ENCODE results near the gene TUBGCP5. TPM values are rescaled to one million over a fixed set of nuclear protein-coding genes. Genes with fewer than 3 reads are reported as not detected.

The TUBGCP5 gene
- total and polyA plus RNA-seq, 2 of the 4 experiments (the other 2 are of a cell fraction) = 13.0 to 19.4 TPM

DNA sequence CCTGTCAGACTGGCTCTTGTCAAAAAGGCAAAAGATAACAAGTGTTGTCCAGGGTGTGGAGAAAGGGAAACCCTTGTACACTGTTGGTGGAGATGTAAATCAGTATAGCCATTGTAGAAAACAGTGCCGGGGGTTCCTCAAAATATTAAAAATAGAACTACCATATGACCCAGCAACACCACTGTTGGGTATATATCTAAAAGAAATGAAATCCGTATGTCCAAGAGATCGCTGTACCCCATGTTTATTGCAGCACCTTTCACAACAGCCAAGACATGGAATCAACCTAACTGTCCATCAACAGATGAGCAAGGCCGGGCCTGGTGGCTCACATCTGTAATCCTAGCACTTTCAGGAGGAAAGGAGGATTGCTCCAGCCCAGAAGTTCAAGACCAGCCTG lies 65.4 kb downstream of the TUBGCP5 start:
- Histone ChIP-seq H3K27me3 (ENCODE audit: control insufficient read depth, insufficient read depth, low read length) (no peaks in the 10 kb centered on the region), H3K9me3 (ENCODE audit: control insufficient read depth, insufficient read depth, low read length) (no peaks in the 10 kb centered on the region), H3K4ac (ENCODE audit: low read depth, low read length) (no peak overlapping the region), H2AK5ac (ENCODE audit: low read depth, low read length) (no peak overlapping the region), H2BK15ac (ENCODE audit: low read depth, low read length) (no peak overlapping the region), H2AFZ (replicated peaks; ENCODE audit: low read length, poor library complexity) (no peak overlapping the region), H3K4me1 (ENCODE audit: control insufficient read depth, insufficient read depth, low read length) (peaks cover 4% of the 10 kb centered on the region), H3K36me3 (ENCODE audit: control insufficient read depth, insufficient read depth, low read length) (no peaks in the 10 kb centered on the region), H3K27ac (ENCODE audit: insufficient read depth, low read length) (no peak overlapping the region), H3K4me3 (ENCODE audit: insufficient read depth, low read depth, low read length) (no peak overlapping the region), H3K9ac (ENCODE audit: low read depth, low read length) (no peak overlapping the region), H3K56ac (ENCODE audit: extremely low read depth, insufficient read depth, low read length) (no peak overlapping the region), H2BK5ac (ENCODE audit: low read depth, low read length, poor library complexity, severe bottlenecking) (no peak overlapping the region), H4K91ac (ENCODE audit: insufficient read depth, low read depth, low read length) (no peak overlapping the region), H3K79me1 (ENCODE audit: low read depth in 1 of 2, low read length in 2 of 2) (peaks cover 8 to 46% of the 10 kb centered on the region in 2 experiments; a peak in 3 of 4 replicates), H2BK120ac (ENCODE audit: low read depth, low read length) (no peak overlapping the region), H3K9me1 (ENCODE audit: insufficient read depth, low read length) (peaks cover 8% of the 10 kb centered on the region), H2AK9ac (replicated peaks; ENCODE audit: low read depth, low read length, poor library complexity) (no peak overlapping the region), H3K4me2 (ENCODE audit: low read depth, low read length) (no peak overlapping the region), H3K14ac (replicated peaks; ENCODE audit: low read depth, low read length) (no peak overlapping the region), H4K5ac (ENCODE audit: low read depth, low read length) (no peak overlapping the region), H3K18ac (ENCODE audit: low read depth, low read length) (no peak overlapping the region), H4K8ac (ENCODE audit: low read depth in 2 of 2, low read length in 2 of 2) (no peak overlapping the region), H2BK20ac (ENCODE audit: low read depth, low read length) (no peak overlapping the region), H4K20me1 (ENCODE audit: insufficient read depth, low read length) (peaks cover 84% of the 10 kb centered on the region), H3K23ac (ENCODE audit: low read depth, low read length) (no peak overlapping the region)
- WGBS, 2 experiments (ENCODE audit: extremely low coverage in 2 of 2, insufficient read length in 1 of 2) = no CpG with 5 or more reads among the region's 4 CpGs
- no TSS peak for BruUV-seq (replicated peaks)
- intact Hi-C loops (cut with micrococcal nuclease) (no loop called here), dilution Hi-C loops (cut with HindIII; ENCODE audit: low sequenced_read_pairs, unreplicated experiment) (no loop called here), in situ Hi-C loops (cut with MboI; ENCODE audit: low sequenced_read_pairs) (no loop called here)
- ATAC-seq (ENCODE audit: low read depth) = no peak
- CTCF ChIA-PET = no interaction called here
- POLR2A ChIA-PET (ENCODE audit: unreplicated experiment) = no interaction called here
- DNase-seq = no peak
- TF ChIP-seq CHD1 (IDR thresholded peaks at IDR 0.05; ENCODE audit: low read depth, low read length) (no peak), FOS (IDR thresholded peaks at IDR 0.05; ENCODE audit: low read depth, low read length) (no peak), RCOR1 (IDR thresholded peaks at IDR 0.05; ENCODE audit: insufficient replicate concordance, low read length) (no peak), MAZ (IDR thresholded peaks at IDR 0.05; ENCODE audit: borderline replicate concordance, low read depth, low read length) (no peak), CEBPB (IDR thresholded peaks at IDR 0.05; ENCODE audit: low read depth, low read length) (no peak), RFX5 (IDR thresholded peaks at IDR 0.05; ENCODE audit: low read depth, low read length) (no peak), MAFK (IDR thresholded peaks at IDR 0.05; ENCODE audit: low read depth, low read length) (no peak), MXI1 (IDR thresholded peaks at IDR 0.05; ENCODE audit: borderline replicate concordance, low read depth, low read length) (no peak), RAD21 (IDR thresholded peaks at IDR 0.05; ENCODE audit: low read length) (no peak), BHLHE40 (IDR thresholded peaks at IDR 0.05; ENCODE audit: low read depth, low read length) (no peak), SMC3 (IDR thresholded peaks at IDR 0.05; ENCODE audit: low read depth, low read length) (no peak), NFE2L2 (IDR thresholded peaks at IDR 0.05; ENCODE audit: low read depth, low read length) (no peak), POLR2A (IDR thresholded peaks at IDR 0.05; ENCODE audit: low read depth, low read length) (no peak)
- TF ChIP-seq, protein P1, sequence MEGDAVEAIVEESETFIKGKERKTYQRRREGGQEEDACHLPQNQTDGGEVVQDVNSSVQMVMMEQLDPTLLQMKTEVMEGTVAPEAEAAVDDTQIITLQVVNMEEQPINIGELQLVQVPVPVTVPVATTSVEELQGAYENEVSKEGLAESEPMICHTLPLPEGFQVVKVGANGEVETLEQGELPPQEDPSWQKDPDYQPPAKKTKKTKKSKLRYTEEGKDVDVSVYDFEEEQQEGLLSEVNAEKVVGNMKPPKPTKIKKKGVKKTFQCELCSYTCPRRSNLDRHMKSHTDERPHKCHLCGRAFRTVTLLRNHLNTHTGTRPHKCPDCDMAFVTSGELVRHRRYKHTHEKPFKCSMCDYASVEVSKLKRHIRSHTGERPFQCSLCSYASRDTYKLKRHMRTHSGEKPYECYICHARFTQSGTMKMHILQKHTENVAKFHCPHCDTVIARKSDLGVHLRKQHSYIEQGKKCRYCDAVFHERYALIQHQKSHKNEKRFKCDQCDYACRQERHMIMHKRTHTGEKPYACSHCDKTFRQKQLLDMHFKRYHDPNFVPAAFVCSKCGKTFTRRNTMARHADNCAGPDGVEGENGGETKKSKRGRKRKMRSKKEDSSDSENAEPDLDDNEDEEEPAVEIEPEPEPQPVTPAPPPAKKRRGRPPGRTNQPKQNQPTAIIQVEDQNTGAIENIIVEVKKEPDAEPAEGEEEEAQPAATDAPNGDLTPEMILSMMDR (conservative IDR thresholded peaks at IDR 0.05; ENCODE audit: low read depth, low read length) = no peak
- TF ChIP-seq, protein P2, sequence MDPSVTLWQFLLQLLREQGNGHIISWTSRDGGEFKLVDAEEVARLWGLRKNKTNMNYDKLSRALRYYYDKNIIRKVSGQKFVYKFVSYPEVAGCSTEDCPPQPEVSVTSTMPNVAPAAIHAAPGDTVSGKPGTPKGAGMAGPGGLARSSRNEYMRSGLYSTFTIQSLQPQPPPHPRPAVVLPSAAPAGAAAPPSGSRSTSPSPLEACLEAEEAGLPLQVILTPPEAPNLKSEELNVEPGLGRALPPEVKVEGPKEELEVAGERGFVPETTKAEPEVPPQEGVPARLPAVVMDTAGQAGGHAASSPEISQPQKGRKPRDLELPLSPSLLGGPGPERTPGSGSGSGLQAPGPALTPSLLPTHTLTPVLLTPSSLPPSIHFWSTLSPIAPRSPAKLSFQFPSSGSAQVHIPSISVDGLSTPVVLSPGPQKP (IDR thresholded peaks at IDR 0.05; ENCODE audit: borderline replicate concordance, low read depth, low read length) = no peak
- TF ChIP-seq, protein P3, sequence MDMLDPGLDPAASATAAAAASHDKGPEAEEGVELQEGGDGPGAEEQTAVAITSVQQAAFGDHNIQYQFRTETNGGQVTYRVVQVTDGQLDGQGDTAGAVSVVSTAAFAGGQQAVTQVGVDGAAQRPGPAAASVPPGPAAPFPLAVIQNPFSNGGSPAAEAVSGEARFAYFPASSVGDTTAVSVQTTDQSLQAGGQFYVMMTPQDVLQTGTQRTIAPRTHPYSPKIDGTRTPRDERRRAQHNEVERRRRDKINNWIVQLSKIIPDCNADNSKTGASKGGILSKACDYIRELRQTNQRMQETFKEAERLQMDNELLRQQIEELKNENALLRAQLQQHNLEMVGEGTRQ (IDR thresholded peaks at IDR 0.05; ENCODE audit: low read depth, low read length) = no peak

Measured in IMR-90 (cell line).